Activated CD4-positive, alpha-beta T cell treated with anti-CD3 and anti-CD28 coated beads, Interleukin-2, amount 50 U/mL, for 4 hours (primary cell): ENCODE results near the gene MRPL19.

Source experiments
- DNase-seq, 2 experiments: peaks; one replicate each; pipeline ENCODE4 v3.0.0-alpha.2; 2020

Gene MRPL19

GRCh38 chr2:75646583-75647425 is at the start of gene MRPL19:
Gene MRPL19, plus strand, starts transcription at chr2:75646783. Its CDS starts 25 bp downstream, at chr2:75646808.
- peak; percentile 62 to 70 for DNase-seq

DNA sequence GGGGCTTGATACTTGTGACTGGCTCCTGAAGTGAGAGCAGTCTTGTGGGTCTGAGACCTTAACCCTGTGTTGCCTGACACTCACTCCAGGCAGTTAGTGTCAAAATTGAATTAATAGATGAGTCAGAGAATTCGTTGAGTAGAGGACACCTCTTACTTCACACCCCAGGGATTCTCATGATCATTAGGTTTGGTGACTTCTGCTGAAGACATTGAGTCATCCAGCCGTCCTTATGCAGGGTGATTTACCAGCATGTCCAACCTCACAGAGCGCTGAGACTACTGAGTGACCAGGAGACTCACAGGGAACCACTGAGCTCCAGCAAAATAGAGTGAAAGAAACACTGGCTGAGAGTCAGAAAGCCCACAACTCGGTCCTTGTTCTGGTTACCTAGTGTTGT is 49.8 kb upstream of the MRPL19 start:
- no peak for DNase-seq

DNA sequence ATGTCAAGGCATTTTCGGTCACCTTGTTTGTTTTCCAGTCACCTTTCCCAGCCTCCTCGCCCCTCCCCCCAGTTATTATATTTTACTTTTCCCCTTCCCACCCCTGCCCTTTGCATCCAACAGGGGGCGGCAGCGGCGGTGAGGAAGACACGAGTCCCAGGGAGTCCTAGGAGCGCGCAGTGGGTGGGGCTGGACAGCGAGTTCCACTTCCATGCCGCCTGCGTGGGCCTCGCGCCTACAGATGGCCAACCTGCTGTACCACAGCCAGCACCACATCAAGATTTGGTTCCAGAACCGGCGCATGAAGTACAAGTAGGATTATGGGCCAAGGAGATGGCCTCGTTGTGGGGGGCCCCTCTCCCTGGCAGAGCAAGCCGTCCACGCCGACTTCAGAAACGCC is 48.6 kb upstream of the MRPL19 start:
- no peak for DNase-seq

- no peak for DNase-seq
Observed at GRCh38 chr2:75598589-75599155, 47.9 kb upstream of the MRPL19 start.

- DNase-seq = no peak
Observed at GRCh38 chr2:75600461-75601011, 46.0 kb upstream of the MRPL19 start.

- DNase-seq = no peak
Observed at GRCh38 chr2:75602724-75603342, 43.8 kb upstream of the MRPL19 start.

GRCh38 chr2:75603477-75603876 is 43.1 kb upstream of the MRPL19 start:
- no peak for DNase-seq

DNA sequence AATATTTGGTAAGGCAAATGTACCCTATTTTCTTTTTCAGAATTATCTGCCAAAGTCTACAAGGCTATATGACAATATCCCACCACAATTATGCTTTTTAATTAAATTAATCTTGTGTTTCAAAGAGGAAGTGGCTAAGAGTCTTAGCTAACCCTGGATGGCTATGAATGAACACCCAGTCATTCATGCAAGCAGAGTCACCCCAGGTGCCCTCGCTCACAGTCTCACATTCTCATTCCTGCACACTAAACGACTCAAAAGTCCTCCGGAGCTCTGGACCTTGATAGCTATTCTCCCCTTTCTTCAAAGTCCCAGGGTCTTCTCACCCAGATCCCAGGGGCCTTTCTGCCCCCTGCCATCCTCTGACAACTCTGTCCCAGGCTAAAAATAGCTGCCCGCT is 42.1 kb upstream of the MRPL19 start:
- no peak for DNase-seq

DNA sequence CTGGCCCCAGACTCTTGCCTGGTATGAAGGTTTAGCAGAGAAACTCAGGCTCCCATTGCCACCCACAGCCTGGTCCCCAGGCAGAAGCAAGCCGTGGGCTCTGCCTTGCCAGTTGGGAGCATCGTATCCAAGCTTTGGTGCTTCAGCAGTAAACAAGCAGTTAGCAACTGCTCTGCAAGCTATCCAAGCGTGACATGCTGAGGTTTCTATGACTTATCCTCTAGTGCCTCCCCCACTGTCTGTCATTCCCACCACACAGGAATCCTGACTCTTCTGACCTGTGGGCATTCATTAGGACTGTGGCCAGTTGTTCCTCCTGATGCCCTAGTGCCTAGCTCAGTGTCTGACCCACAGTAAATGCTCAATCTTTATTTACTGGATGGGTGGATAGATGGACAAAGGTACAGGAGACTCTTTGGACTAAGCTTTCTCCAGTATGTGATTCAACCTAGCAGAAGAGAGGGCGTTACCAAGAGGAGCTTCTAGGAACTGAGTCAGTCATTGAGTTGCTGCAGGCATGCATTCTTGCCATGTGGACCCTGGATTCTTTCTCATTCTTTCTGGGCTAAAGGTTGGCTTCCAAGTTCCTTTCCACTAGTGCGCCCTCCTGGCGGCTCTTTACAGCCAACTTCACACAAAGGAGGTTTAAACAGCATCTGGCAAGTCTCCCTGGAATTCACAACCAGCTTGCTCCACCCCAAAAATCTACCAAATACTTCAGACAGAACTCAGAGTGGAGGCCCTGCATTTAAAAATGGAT is 40.6 kb upstream of the MRPL19 start:
- no peak for DNase-seq

DNA sequence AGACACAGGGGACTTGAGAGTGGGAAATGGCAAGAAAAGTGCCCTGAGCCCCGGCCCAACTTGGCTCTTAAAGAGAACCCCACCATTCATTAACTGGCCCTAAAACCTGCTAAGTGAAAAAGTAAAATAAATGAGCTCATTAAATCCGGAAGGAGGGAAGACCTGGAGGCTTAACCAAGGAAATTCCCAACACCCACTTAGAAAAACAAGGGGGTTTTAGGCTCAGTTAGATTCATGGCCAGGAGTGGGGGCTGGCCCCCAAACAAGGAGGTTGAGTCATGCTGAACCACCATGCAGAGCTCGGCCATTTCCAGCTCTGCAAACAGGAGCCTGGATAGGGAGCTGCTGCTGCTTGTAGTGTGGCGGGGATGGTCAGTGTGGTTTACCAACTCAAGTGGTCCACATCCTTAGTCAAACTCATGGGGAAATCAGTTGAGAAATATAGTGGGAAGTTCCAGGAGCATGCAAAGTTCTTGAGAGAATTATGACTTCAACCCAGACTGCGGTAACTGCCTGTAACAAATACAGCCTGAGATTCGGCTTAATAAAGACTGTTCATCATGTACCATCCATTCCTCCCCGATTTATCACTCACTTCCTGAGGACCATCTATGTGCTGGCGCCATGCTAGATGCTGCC is 39.7 kb upstream of the MRPL19 start:
- DNase-seq = no peak

- DNase-seq = no peak
Observed at GRCh38 chr2:75607400-75607798, 39.2 kb upstream of the MRPL19 start.

DNA sequence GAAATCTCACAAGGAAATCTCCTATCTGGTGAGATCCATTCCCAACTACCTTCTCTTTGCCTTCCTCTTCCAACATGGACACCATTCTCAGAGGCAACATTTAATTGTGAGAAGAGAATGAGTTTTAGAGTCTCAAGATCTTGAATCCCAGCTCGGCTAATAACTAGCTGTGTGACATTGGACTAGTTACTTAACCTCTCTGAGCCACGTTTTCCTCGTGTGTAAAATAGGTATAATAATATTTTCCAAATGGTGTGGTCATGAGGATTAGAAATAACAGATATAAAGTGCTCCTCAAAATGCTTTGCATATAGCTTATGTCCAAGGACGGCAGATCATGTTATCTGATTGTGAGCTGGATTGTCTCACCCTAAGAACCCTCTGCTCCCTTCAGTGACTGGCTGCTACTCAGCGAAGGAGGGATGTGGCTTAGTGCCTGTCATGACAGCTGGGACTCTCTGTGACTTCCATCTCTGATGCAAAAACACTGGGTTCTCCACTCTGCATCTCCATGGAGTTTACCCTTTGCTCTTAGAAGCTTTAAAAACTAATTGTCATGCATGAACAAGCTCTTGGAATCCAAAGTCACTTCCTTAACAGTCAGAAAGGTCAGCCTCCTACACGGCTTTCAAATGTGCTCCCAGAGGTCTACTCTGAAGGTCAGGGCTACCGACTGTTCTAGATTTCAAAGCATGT is 38.4 kb upstream of the MRPL19 start:
- no peak for DNase-seq

GRCh38 chr2:75608684-75609333 is 37.8 kb upstream of the MRPL19 start:
- peak; percentile 18 to 28 for DNase-seq

GRCh38 chr2:75609334-75609689 is 37.3 kb upstream of the MRPL19 start:
- no peak for DNase-seq

DNA sequence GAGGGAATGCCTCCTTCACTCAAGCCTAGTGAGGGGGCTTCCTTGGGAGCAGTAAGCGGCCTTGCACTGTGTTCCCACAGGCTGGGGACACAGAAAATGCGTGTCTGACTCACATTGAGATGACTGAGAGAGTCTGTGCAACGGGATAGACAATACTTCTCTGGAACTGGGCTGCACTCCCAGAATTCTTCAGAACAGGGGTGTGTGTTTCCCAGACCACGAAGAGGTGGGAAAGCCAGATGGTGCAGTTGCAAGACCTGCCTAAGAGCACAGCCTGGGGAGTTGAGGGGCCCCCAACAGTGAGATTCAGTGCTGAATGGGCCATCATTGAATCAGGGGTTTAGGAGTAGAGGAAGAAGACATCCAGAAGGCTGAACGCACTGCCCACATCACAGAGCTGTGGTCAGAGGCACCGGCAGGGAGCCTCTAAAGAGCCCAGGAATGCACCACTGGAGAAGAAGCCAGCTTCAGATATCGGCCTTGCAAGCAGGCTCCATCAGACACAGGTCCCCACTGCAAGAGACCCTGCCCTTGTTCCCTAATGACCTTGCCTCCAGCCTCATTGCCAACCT is 36.6 kb upstream of the MRPL19 start:
- no peak for DNase-seq

GRCh38 chr2:75610671-75611070 is 35.9 kb upstream of the MRPL19 start:
- no peak for DNase-seq

DNA sequence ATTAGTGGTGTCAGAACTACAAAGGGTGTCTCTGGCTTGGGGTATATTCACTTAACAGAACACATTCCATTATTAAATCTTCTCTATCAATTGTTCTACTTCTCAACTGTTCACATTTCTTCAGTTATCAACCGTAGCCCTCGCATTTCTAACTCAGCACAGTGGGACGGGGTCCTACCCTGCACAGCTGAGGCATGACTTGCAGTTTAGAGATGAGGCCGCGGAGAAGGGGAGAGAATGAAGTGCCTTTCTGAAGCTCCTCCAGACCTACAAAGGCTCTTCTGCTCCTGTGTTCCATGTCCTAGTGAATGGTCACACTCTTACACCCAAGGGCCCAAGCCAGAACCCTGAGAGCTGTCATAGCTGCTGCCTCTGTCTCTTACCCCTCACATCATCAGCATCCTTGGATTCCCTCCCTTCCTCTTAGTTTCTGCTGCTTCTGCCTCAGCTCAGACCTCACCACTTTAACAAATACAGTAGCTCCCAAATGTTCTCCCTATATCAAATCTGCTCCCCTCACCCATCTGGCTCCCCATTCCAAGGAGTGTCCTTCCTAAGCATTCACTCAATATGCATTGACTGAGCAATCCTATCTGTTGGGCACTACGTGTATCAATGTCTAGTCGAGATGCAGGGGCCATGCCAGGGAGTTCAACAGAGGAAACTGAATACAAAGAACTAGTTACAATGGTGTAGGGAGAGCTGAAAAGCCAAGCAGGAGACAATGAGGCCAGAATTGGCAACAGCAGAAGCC is 34.3 kb upstream of the MRPL19 start:
- no peak for DNase-seq

GRCh38 chr2:75612862-75613243 is 33.7 kb upstream of the MRPL19 start:
- DNase-seq = no peak

DNA sequence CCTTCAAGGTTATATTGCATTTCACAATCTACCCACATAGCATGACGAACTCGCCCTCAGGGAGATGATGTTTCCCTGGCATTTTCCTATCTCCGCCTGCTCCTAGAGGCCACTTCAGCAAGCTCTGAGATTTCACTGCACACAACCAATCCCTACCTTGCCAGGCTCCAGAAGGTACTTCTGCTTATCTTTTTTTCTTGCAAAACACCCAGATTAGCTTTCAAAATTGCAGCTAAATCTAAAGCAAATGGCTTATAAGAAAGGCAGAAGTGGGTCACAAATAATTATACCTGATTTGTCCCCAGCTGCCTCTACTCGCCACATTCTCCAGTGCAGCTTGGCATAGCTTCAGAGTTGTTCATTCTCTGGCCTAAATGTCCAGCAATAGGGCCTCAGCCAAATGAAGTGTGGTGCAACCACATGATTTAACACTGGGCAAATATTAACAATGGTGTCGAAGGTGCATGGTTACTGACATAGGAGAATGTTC is 32.4 kb upstream of the MRPL19 start:
- DNase-seq = no peak

DNA sequence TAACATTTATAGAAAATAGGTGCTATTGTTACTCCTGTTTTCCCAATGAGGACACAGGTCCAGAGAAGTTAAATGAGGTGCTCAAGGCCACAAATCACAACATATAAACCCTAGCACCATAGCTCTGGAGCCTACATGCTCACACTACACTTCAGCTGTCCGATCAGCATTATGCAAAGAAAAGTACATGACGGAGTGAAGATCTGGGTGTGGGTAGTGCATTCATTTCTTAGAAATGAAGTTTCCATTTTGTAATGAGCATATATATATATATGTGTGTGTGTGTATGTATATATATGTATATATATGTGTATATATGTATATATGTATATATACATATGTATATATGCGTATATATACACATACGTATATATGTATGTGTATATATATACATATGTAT is 30.2 kb upstream of the MRPL19 start:
- DNase-seq = no peak
